ENCODE measurements around the gene HSPG2.
"Not testable (repeated sequence)": the region's sequence is repeated elsewhere in the genome, so short reads cannot be mapped to it uniquely, and the experiment has no call there.

HSPG2 gene

DNA sequence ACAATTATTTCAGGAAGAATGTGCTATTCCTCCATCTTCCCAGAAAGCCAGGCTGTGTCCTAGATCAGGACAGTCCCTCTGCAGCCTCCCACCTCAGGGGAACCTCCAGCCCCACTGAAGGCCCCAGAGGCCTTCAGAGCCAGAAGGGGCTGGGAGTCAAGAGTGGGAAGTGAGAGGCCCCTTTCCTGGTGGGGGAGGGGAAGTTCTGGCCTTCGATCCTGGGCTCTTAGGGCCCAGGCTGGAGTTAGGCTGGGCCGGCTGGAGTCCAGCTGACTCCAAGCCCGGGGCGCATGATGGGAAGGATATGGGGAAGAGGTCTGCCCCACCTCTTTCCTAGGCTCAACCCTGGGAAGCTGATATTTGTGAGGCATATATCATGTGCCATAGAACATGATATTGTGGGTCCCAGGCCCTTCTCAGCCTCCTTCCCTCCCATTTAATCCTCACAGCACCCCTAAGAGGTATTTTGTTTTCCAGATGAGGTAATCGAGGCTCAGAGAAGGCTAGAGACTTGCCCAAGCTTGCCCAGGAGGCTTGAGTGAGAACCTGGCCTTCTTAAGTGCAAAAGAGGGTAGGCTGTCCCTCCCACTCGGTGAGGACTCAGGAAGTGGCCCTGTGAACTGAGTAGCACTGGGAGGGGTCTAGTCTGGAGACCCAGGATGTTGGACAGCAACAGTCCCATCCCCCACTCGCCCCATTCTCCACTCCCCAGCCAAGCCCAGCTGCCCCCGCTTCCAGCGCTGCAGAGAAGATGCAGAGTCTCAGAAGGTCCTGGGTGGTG is 18.6 kb upstream of the HSPG2 start:
- FAIRE-seq: no peak

DNA sequence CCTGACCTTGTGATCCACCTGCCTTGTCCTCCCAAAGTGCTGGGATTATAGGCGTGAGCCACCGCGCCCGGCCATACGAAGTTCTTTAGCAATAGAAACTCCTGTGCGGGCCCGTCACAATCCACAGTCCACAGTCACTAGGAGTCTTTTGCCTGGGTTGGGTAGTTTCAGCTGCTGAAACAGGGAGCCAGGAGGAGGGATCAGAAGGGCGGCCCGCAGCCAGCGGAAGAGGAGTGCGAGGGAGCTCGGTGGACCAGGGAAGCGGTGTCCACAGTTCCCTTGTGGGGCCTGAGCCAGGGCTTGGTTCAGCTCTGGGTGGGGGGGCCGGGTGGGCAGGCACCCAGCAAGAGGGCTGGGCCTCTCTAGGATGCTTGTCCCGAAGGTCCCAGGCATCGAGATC is 17.9 kb upstream of the HSPG2 start:
- FAIRE-seq: no peak

DNA sequence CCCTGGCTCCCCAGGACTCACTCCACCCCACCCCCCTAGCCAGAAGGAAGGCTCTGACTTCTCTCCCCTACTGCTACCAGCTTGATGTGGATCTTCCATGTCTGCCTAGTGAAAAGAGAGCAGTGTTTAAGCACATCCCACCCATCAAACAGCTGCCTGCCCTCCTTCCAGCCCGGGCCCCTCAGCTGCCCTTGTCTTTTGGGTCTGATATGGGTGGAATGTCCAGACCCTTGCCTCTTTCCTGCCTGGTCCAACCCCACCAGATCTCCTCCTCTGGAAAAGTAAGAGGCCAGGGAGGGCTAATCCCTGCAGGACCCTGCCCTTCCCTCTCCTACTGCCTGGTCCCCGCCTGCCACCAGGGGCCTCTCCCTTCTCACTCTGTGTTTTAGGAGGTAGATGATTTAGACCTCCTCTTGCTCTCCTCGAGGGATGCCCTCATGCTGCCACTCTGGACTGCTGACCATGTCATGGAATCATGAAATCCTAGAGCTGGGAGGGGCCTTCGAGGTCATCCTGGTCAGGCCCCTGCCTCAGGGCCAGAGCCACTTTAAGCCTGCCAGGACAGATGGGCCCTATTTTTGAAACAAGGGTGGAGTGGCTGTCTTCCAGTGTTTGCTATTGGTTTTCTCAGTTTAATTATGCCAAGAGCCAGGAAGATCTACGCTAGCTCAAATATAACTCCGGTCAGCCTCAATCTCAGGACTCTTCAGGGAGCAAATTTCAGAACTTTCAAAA is 15.8 kb upstream of the HSPG2 start:
- FAIRE-seq: no peak

DNA sequence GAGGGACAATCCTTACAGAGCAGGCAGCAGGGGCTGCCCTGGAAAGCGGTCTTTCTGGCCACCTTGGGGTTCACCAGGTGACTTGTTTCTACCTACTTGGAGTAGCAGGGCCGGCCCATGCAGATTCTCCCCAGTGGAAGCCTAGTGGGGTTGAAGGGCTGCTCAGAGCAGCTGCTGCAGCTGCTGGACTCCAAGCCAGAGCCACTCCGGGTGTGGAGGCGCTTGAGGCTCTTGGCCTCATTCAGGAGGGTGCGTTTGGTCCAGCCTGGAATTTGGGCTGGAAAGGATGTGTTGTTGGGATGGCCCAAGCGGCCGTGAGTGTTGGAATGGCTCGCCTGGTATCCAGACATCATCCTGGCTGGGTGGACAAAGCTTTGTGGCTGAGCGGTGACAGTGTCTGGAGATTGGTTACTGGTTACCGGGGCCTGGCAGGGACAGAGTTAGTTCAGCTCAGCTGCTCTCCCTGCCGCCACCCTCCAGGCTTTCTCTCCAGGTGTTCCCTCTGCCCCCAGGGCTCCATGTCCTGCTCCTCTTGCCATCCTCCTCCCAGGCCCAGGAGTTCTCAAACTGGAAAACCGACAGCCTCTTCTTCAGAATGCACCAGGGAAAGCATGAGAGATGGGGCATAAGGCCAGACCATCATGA is 14.2 kb upstream of the HSPG2 start:
- no peak for FAIRE-seq

DNA sequence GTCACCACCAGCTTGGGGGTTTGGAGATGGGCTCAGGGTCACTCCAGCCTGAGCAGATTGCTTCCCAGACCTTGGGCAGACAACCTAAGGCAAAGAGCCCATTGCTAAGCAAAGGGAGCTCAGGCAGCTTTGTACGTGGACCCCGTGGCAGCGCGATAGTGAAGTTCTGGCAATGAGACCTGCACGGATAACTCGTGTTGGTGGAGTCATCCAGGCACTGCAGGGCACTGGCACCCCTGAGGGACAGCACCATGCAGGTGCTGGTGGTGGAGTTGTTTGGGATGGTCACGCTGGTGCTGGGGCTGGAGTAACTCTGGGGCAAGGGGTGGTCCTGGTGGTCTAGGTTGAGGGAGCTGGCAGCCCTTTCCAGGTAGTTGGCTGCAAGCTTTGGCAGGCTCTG is 13.6 kb upstream of the HSPG2 start:
- no peak for FAIRE-seq

DNA sequence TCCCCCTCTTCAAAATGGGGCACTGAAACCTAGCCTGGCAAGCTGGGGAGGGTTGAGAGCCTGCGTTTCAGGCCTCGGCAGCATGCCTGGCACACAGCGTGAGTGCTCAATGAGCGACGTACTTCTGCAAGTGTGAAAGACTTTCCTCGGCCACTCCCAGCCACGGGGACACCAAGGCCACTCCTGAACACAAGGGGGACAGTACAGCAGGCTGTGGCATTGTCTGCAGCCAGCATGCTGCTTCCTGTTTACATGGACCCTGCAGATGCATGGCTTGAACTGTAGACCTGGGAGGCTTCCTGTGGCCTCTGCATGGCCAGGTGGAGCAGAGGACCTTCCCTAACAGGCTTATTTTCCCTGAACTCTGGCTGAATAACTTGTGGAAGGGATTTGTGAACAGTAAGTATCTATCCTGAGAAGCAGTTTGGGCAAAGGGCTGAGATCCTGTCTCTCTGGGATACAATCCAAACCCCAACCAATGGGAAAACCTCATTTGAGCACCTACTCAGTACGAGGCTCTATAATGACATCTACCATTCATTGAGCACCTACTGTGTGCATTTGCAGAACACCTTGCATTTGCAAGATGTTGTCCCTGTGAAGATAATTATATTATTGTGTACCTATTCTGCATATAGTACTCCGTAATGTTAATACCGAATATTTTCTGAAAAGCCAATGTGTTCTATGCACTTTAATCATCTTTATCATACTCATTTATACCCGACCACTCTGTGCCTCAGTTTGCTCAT is 9.9 kb upstream of the HSPG2 start:
- FAIRE-seq: no peak

DNA sequence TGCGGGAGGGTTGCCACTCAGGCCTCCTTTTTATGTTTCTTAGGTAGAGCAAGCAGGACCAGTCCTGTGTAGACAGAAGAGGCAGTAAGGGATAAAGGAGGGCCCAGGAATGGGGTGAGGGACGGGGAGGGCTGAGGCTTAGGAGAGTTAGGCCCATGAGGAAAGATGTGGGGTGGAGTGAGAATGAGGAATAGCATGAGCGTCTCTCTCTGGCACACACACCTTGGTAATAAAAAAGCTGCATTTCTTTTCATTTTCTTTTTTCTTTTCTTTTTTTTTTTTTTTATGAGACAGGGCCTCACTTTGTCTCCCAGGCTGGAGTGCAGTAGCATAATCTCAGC is 7.6 kb upstream of the HSPG2 start:
- no peak for FAIRE-seq

DNA sequence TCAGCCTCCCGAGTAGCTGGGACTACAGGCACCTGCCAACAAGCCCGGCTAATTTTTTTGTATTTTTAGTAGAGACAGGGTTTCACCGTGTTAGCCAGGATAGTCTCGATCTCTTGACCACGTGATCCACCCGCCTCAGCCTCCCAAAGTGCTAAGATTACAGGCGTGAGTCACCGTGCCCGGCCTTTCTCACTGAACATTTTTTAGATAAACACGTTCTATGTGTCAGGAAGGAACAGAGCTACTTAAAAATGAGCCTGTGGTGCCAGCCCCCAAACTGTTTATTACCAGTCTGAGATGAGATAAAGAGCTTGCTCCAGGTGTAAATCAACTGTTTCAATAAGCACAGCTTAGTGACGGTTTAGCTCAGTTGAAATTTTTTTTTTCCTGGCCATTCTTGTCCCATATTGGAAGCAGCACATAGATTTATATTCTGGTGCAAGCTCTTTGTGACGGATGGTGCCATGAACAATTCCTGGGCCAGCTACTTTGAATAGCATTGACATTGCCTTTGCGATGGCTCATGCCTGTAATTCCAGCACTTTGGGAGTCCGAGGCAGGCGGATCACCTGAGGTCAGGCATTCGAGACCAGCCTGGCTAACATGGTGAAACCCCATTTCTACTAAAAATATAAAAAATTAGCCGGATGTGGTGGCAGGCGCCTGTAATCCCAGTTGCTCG is 6.0 kb upstream of the HSPG2 start:
- not testable (repeated sequence) for FAIRE-seq

DNA sequence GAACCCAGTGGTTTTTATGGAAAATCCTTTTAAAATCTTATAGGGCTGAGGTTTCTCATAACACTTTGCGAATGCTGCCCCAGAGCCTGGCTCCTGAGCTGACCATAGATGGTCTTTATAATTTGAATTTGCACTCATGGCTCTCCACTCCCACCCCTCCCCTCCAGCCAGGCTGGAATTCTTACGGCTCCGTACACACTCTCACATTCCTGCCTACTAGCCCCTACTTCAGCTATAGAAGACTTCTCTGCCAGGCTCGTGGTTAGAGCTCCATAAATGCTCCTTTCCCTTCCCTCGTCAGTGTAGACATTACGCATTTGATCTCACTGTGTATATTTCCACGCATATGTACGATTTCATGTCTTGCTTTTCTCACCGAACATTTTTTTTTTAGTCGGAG is 5.4 kb upstream of the HSPG2 start:
- no peak for FAIRE-seq

DNA sequence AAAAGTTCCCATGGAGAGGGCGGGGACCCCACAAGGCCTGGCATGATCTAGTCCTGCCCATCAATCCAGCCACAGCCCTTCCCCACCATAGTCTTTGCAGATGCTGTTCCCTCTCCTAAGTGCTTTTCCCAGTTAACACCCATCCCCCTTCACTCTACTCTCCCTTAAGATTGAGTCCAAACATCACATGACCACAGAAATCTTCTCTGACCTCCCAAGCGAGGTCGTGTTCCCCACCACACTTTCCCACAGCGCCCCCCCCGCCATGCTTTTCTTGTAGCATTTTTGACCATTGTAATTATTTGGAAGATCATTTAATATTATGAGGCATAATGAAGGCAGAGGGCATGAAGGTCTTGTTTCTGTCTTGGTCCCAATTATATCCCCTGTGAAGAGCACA is 4.3 kb upstream of the HSPG2 start:
- FAIRE-seq: no peak

DNA sequence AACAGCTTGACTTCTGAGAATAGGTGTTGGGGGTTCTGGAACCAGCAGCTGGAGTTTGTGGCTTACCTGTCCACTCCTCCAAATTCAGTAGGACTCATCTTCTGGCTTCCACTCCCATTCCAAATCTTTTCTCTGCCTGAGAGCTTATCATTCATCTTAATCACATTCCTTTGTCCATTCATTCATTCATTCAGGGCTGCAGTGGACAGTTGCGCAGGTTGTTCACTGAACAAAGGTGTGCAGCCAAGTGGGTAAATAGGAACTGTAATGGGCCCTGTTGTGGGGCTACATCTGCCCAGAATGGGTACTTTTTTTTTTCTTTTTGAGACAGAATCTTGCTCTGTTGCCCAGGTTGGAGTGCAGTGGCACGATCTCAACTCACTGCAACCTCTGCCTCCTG is 3.4 kb upstream of the HSPG2 start:
- FAIRE-seq: no peak

DNA sequence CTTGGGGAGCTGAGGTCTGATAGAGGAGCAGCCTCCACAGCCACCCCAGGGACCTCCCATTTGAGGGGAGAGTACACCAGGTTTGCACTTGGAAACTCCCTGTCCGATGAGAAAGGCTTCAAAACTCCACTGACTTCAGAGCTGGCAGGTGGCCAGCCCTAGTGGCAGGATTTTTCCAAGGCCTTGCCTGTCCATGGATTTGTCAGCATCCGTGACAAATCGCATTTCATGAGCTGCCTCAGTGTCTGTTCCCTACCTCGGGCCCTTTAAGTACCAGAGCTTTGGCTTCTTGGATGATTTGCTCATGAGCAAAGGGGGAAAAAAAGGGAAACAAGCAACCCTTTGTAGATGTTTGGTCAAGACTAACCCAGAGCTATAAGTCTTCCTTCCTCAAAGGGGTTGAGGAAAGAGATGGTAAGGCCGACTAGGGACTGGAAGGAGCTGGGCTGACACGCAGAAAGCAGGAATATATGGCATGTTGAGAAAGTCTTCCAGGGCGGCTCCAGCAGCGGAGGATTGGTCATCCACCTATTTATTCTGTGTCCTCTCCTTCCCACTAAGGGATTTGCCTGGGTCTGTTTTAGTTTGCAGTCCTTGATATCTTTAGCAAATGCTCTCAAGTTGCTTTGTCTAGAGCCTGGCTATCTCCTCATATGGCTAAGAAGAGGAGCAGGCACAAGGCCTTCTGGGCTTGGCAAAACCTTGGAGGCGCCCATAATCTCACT is 2.7 kb upstream of the HSPG2 start:
- FAIRE-seq: no peak

DNA sequence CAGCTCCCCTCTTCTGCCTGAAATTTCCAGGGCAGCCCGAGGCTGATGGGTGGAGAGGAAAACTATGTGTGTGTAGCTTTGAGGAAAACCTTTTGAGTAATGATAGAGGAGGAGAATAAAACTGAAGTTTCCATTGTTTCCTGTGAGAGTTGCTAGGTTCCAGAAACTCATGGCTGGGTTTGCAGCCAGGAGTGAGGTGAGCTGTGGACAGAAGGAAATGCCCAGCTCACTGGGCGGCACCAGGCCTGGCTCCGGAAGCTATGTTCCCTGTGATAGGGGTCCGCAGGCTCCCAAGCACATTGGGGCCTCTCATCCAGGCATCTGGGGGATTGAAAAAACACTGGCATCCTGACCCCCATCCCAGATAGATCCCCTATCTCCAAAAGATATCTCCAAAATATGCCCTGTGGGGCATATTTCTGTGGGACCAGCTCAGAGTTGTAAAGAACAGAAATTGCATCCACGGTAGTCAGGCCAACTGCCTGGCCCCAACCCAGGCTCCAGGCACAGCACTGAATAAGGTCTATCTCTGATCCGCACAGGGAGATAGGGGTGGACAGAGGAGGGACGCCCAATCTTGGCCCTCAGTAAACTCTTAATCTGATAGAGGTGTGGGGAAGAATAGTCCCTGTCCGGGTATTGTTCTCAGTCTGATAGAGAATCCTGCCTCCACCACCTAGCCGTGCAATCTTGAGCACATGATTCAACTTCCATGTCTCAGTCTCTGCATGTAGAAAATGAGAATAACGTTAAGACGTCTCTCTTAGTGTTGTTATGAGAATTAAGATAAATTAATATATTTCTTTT is 1.8 kb upstream of the HSPG2 start:
- FAIRE-seq: no peak

DNA sequence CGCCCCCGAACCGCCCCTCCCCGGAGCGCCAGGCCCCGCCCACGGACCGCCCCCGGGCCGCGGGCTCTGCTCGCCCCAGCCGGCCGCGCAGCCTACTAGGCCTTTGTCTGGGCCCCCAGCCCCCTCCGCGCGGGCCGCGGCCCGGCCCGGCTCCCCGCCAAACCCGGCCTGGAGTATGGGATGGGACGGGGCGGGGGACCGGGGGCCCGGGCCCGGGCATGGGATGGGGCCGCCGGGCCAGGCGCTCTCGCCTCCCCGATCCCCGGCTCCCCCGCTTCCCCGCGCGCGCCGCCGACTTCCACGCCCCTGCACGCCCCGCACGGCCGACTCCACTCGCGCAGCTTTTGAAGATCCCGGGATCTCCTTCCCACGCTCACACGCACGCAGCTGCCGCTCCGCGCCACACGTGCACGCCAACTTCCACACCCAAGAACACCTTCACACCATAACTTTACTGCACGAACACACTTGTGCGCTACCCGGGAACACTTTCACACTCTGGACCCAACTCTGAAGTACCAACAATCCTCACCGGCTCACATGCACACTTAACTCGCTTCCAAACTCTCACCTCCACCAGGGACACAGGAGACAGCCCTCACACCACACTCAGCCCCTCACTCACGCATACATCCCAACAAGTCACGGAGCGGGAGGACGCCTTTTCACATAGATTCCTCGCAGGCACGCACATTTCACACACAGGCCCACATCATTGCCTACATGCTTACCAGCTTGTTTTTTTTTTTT is 437 bp upstream of the HSPG2 start:
- FAIRE-seq: no peak

DNA sequence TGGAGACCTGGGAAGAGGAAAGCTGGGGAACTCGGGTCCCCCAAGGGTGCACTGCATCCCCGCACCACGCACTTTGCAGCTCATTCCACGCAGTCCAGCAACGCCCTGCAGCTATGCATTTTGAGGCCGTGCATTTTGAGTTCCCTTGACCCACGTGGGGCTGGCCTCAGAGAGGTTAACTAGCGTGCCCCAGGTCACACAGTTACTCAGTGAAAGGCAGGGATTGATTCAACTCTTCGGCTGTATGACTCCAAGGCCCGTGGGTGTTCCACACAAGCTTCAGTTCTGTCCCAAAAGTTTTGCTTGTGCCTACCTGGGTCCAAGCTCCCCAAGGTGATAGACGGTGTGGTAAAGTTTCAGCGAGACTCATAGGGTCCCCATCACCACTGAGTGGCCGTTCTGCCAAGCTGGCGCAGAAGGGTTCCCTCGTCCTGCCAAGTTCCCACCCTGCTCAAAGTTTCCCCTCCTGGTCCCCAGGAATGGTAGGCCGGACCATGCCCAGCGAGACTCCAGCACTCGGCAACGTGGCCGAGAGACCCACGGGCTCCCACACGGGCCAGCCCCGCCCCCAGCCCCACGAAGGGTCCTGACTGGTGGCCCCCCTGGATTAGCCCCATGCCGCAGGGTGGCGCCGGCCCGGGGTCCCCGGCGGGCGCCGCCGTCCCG is 611 bp downstream of the HSPG2 start:
- no peak for FAIRE-seq

DNA sequence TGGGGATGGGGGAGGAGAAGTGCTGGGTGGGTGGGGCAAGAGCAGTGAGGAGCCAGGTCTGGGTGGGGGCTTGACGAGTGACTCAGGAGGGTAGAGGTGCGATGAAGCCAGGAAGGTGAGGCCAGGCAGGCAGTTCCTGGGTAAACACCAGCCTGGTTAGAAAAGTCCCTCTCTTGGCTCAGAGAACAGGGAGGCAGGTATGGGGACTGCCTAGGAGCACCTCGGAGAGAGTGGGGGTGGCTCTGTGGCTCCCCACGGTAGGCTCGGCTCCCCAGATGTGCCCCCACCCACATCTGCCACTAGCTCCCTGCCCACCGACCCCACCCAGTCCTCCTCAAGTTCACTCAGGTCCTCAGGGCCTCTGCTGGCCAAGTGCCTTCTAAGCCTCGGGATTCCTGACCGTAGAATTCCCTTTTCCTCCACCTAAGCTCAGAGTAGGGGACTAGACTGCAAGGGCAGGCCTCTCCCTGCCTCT is 1.2 kb downstream of the HSPG2 start:
- no peak for FAIRE-seq

DNA sequence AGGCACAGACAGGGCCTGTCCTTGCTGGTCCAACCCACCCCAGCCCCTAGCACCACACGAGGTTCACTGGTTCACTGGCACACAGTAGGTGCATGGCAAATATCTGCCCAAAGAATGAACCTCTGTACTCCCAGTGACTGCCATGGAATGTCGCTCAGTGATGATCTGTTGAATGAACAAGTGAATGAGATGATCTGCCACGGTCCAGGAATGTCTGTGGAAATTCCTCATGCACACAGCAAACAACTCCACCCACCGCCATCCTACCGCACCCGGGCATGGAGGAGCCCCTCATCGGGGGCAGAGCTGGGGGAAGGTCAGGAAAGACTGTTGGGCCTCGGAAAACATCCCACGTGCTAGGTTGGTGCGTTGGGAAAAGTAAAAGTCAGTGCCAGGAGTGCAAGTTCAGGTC is 1.7 kb downstream of the HSPG2 start:
- FAIRE-seq: no peak

DNA sequence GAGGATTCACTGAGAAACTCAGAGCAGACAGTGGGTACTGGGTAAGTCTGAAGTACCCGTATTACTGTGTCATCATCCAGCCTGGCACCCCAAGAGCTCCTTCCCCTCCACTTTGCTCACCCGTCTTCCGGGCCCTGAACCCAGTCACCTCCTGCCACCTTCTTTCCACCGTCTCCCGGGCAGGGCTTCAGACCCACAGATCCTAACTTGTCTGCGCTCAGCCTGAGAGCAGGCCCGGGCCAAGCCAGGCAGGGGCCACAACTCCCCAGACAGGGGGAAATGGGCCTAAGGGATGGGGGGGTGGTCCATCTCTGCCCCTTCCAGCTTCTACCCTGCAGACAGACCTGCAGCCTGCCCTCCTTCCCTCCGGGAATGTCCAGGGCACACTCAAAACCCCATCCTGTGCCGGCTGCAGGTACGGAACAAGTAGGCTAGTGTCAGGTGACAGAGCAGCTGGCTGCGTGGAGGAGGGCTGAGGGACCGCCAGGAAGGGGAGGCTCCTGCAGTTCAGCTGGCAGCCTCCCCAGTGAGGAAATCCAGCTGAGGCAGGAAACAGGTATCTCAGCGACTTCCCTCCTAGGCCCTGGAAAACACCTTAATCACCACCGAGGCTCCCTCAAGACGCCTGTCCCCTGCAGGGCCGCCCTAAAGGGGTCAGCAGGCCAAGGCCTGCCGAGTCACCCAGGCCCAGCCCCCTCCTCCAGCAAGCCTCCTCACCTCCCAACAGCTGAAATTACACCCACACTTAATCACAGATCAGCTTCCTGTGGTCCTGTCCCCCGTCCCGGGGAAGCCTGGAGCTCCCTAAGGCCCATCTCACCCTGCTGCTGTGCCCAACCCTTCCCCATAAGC is 3.5 kb downstream of the HSPG2 start:
- no peak for FAIRE-seq

DNA sequence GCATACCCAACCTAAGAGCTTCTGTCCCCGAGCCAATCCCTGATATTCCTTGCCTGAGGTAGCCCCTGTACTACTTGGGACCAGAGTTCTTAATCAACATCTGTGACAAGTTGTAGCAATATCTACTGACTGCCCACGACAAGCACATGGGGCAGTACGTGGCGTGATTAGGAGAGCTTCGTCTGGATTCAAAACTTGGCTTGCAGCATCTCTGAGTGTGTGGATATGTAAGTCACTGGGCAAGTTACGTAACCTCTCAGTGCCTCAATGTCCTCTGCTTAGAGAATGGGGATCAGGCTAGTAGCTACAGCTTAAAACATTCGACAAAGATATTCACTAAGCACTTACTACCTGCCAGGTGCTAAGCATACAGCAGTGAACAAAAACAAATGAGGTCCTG is 5.0 kb downstream of the HSPG2 start:
- no peak for FAIRE-seq

All from A204.1 (cell line).